Inflammatory macrophage treated with lipopolysaccharide for 4 hours (primary cell): ENCODE results near the gene TXNL4A.

Experiments
- DNase-seq: peaks from one replicate; pipeline ENCODE4 v3.0.0-alpha.2; 2020

Gene TXNL4A

DNA sequence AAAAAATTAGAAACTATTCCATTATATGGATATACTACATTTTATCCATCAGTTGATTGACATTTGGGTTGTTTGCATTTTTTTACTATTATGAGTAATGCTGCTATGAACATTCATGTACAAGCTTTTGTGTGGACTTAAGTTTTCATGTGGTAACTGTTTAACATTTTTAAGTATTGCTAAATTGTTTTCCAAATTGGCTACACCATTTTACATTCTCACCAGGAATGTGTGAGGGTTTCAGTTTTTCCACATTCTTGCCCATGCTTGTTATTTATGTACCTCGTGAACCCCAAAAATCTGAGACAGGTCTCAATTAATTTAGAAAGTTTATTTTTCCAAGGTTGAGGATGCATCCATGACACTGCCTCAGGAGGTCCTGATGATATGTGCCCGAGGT lies 3.1 kb upstream of the TXNL4A start:
- no peak for DNase-seq

GRCh38 chr18:79989195-79989497 lies 783 bp upstream of the TXNL4A start:
- no peak for DNase-seq

- peak; percentile 61 for DNase-seq
Observed at GRCh38 chr18:79988071-79988450, 302 bp downstream of the TXNL4A start.

GRCh38 chr18:79987566-79987965 lies 797 bp downstream of the TXNL4A start:
- DNase-seq: peak; percentile 25

- DNase-seq: no peak
Observed at GRCh38 chr18:79986726-79987125, 1.6 kb downstream of the TXNL4A start.

DNA sequence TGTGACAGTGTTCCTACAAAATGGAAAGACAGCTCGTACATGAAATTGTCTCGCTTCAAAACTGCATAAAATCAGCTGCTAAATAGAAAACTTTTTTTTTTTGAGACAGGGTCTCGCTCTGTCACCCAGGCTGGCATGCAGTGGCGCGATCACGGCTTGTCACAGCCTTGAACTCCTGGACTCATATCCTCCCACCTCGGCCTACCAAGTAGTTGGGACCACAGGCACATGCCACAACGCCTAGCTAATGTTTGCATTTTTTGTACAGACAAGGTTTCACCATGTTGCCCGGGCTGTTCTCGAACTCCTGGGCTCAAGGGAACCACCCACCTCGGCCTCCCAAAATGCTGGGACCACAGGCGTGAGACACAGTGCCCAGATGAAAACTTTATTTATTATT lies 3.2 kb downstream of the TXNL4A start:
- no peak for DNase-seq

DNA sequence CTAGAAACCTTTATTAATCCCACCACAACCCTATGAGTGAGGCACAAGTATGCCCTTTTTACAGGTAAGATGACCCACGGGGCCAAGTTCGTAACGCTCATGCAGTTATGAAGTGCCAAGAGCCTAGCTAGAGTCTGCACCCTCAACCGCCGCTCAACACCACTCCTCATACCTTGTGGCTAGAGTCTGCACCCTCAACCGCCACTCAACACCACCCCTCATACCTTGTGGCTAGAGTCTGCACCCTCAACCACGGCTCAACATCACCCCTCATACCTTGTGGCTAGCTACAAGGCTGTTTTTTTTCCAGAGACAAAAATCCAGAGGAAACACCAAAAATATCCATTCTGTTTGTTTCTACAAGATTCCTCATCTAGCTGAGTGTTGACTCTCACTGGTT lies 4.6 kb downstream of the TXNL4A start:
- no peak for DNase-seq

DNA sequence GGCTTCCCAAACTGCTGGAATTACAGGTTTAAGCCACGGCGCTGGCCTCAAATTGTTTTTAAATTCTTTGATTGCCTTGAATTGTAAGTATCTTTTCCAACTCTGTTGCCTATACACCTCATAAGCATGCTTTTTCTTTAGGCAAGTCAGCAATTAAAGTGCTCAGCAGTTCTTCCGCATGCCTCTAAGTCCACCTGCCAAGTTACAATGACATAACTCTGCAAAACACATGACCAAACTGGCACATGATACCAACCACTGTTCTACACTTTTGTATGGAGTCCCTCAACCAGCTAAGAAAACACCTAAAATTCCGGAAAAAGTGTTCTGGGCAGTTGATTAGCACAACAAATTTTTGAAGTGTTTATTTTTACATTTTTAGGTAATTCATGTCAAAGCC lies 5.1 kb downstream of the TXNL4A start:
- DNase-seq: no peak

DNA sequence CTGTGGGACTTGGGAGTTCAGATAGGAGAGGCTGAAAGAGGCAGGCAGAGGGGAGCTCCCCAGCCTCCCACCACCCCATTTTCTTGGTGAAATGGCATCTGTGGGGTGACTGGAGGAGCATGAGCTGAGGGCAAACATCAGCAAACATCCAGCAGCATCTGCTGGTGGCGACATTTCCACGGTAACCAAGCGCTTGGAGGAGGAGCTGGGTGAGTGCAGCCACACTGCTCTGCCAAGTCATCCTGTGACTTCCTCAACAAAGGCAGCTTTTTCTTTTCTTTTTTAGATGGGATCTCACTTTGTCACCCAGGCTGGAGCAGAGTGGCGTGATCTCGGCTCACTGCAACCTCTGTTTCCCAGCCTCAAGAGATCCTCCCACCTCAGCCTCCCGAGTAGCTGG lies 5.6 kb downstream of the TXNL4A start:
- DNase-seq: peak; percentile 69

GRCh38 chr18:79980585-79980984 lies 7.8 kb downstream of the TXNL4A start:
- DNase-seq: no peak

- no peak for DNase-seq
Observed at GRCh38 chr18:79979843-79980242, 8.5 kb downstream of the TXNL4A start.

DNA sequence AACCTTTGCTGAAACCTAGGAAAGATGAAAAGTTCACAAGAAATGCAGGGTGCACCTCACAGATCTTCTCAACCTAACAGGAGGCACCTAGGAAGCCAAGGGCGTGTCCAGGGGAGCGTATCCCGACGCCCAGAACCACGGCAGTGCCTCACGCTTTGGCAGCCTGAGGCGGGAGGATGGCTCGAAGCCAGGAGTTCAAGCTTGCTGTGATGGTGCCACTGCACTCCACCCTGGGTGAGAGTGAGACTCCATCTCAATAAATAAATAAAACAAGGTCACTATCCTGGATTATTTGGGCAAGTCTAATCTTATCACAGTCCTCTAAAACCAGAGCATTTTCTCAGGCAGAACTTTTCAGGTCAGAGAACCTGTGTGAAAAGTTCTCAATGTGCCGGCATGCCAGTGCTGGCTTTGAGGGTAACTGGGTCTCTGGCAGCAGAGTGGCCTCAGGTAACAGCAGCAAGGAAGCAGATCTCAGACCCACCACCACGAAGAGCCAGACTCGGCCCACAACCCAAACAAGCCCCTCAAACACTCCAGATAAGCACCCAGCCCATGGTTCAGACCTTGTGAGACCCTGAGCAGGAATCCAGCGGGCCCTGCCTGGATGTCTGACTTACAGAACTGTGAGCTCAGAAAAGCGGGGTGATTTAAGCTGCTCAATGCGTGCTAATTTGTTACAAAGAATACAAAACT lies 12.2 kb downstream of the TXNL4A start:
- DNase-seq: no peak

- DNase-seq: no peak
Observed at GRCh38 chr18:79975043-79975442, 13.3 kb downstream of the TXNL4A start.

GRCh38 chr18:79974025-79974654 lies 14.2 kb downstream of the TXNL4A start:
- no peak for DNase-seq

DNA sequence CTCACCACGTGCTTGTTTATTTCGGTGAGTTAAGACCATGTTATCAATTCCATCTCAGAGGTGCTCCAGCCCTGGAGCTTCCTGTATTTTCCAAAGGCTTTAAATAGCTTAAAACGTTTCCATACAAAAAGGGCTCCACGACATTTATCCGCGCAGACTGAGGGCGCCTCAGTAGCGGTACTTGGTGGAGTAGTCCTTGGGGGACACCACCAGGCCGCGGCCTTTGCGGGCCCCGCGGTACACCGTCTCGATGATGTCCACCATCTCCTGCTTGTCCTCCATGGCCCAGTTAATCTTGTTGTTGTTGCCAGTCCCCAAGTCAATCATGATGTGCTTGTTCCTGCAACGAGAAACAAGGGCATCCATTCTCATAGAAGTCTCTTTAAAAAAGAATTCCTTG lies 14.8 kb downstream of the TXNL4A start:
- no peak for DNase-seq

DNA sequence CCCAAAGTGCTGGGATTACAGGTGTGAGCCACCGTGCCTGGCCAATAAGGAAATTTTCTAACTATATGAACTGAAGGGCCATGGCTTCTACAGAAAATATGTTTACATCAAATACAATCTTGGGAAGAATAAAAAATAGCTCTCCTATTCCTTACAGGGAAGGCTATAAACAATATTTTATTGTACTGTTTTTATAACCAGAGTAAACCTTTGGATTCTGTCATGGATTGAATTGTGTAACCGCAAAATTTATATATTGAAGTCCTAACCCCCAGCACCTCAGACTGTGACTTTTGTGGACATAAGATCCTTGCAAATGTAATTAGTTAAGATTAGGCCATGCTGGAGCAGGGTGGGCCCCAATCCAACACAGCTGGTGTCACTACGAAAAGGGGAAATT lies 15.6 kb downstream of the TXNL4A start:
- no peak for DNase-seq

DNA sequence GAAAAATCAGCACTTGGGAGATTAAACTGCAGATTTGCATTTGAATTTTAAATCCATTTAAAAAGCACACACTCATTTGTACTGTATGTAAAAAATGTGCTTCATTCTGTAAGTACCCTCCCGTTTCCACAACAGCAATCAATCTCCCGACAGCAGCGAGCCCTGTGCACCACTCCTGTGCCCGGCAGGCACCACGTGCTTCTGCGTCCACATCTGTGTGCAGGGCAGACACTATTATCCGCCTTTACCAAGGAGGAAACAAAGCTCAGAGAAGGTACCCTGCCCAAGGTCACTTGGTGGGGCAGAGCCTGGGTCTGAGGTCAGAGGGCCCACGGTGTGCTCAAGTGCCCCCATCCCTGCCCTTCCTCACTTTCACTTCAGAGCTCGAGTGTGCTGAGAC lies 16.4 kb downstream of the TXNL4A start:
- DNase-seq: no peak

DNA sequence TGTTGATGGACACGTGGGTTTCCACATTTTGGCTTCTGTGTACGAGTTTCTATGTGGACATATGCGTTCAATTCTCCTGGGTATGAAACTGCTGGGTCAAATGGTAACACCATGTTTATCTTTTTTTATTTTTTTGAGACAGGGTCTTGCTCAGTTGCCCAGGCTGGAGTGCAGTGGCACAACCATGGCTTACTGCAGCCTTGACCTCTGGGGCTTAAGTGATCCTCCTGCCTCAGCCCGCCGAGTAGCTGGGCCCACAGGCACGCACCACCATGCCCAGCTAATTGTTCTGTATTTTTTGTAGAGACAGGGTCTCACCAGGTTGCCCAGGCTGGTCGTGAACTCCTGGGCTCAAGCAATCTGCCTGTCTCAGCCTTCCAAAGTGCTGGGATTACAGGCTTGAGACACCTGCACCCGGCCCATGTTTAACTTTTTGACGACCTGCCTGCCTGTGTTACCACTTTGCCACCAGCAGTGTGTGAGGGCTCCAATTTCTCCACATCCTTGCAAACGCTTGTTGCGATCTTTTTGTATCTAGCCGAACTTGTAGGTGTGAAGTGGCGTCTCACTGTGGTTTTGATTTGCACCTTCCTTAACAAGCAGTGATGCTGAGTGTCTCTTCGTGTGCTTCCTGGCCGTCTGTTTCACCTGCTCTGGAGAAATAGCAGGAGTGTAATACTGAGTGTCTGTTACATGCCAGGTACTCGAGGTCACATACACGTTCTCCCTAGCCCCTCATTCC lies 17.0 kb downstream of the TXNL4A start:
- DNase-seq: no peak

- no peak for DNase-seq
Observed at GRCh38 chr18:79970419-79971133, 17.8 kb downstream of the TXNL4A start.

- peak; percentile 29 for DNase-seq
Observed at GRCh38 chr18:79965119-79965902, 23.1 kb downstream of the TXNL4A start.

- peak; percentile 47 for DNase-seq
Observed at GRCh38 chr18:79964330-79965118, 23.8 kb downstream of the TXNL4A start, which contains the start of gene HSBP1L1. Gene HSBP1L1 (plus strand): TSS chr18:79964643. CDS start chr18:79964736, 93 bp downstream.
